ENCODE results near the gene MACO1.
A peak's percentile ranks its signal among the peaks of the same experiment; 100 is the strongest.
"Not testable (repeated sequence)": the region's sequence is repeated elsewhere in the genome, so short reads cannot be mapped to it uniquely, and the experiment has no call there.

The MACO1 gene

DNA sequence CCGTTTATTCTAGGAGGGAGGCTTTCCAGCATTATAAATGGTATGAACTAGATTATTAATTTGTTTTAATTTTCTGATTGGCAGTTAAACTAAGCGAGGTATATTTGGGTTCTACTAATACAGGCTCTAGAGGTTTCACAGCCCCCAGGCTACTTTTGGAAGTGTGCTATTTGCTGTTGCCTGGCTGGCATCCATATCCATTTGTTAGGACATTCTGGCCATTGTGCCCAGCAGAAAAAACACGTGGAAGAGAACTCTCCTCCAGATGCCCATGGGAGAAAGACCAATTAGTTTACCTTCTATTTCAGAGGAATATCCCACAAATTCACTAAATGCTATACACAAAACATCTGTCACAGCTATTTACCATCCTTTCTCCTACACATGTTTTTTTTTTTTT, 29.3 kb downstream of the MACO1 start:
- no peak for DNase-seq

DNA sequence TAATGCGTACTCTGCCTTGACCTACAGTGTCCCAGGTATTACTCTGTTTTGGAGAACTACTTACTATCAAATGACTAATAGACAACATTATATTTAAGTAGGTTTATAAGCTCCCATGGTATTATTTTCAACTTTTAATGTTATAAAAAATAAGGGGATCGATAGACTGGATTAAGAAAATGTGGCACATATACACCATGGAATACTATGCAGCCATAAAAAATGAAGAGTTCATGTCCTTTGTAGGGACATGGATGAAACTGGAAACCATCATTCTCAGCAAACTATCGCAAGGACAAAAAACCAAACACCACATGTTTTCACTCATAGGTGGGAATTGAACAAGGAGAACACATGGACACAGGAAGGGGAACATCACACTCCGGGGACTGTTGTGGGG, 30.1 kb downstream of the MACO1 start:
- not testable (repeated sequence) for DNase-seq

GRCh38 chr1:25461849-25462248, 31.2 kb downstream of the MACO1 start:
- peak; percentile 61 for DNase-seq

DNA sequence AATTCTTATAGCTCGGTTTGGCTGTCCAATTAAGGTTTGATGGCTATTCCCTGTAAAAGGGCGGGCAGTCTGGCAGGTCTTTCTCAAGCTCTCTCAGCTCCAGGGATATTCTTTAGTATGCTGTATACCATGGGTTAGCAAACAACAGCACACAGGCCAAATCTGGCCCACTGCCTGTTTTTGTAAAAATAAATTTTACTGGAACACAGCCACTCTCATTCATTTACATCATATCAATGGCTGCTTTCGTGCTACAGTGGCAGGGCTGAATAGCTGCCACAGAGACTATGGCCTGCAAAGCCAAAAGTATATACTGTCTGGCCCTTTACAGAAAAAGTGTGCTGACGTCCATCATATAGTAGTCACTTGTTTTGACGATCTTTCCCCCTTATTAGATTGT, 32.0 kb downstream of the MACO1 start:
- no peak for DNase-seq

DNA sequence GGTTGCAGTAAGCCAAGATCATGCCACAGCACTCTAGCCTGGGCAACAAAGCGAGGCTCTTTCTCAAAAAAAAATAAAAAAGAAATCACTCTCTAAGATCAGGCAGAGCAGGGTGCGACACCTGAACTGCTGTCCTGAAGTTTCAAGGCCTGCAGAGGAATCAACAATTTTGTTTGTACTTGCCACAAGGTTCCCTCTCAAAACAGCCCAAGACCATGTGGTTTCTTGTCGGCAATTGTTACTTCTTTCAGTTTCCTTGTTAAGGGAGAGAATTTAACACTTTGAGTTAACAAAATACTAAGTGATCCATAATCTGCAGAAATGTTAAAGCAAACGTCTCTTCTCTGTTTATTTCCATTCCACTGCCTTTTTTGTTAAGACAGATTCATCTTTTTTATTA, 36.5 kb downstream of the MACO1 start:
- no peak for DNase-seq

DNA sequence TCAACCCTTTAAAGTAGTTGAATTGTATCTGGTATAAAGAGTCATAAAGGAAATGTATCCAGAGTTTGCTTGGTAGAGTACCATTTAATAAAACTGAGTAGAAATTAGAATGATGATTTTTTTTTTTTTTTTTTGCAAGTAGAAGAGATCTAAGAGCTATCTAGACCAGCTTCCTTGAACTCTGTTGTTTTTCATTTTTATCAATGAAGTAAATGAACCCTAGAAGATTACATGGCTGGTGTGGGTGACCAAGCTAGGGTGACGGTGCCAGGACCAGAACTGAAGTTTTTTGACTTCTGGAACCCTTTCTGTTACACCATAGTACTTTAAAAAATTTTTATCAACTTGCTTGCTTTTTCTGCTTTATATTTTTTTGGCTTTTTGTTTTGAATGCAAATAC, 36.9 kb downstream of the MACO1 start:
- DNase-seq = no peak

GRCh38 chr1:25468033-25468432, 37.3 kb downstream of the MACO1 start:
- DNase-seq = no peak

- DNase-seq = no peak
Observed at GRCh38 chr1:25469177-25469576, 38.5 kb downstream of the MACO1 start.

GRCh38 chr1:25472471-25472870, 41.8 kb downstream of the MACO1 start:
- DNase-seq = no peak

DNA sequence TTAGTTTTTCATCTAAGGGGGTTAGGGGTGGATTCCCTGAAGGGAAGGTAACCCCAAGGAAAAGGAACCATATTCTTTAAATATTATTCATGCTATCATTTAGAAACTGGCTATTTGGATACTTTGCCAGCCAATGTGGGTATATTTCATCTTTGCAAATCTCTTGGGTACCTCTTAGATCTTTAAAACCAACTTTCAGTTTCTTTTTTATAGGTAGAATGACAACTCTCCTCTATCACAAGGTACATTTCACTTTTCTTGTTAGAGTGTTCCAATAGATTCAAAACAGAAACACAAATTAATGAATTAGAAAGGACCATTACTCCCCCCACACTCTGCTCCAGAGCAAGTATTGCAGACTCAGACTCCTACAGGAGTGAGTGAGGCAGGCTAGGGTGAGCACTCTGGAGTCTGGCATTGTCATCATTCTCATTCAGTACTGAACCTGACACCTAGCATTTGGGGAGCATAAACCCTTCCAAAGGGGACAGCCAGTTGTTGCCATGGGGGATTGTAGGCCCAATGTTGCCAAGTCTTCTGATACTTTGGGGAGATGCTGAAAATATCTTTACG, 43.0 kb downstream of the MACO1 start:
- no peak for DNase-seq

- no peak for DNase-seq
Observed at GRCh38 chr1:25474439-25475047, 43.8 kb downstream of the MACO1 start.

DNA sequence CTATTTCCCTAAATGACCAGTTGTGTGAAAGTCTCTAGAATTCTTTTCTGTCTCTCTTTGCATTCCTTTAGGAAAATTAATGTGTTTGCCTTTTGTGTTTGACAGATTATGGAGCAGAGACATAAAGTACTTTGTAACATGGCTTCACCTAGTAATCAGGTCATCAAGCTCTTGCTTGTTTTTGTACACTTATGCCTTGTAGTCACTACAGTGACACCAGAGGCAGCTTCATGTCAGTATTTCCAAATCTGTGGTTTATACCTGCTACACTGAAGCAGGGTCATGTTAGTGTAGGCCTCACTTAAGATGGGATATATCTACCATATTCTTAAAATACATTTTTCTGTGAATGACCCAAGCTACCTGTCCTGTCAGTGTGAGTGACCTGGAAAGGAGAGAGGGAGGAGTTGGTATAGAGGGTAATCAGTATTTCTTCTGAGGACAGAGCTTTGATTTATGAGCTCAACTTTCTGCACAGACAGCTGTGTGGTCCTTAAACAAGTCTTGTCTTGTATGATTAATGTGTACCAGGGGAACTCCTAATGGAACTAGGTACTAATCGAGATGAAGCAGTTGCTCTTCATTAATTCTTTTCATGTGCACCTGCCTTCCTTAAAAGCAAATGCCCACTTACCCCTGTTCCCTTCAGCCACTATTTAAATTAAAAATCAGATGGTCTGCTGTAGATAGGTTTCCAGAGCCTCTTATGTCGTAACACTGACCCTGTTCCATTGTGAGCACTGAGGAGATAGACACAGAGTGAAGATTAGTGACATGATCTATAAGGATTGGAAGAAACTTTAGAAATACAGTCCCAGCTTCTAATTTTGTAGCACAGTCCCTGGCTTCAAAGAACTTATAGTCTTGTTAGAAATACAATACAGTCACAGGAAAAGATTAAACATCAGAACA, 45.7 kb downstream of the MACO1 start:
- DNase-seq = no peak

DNA sequence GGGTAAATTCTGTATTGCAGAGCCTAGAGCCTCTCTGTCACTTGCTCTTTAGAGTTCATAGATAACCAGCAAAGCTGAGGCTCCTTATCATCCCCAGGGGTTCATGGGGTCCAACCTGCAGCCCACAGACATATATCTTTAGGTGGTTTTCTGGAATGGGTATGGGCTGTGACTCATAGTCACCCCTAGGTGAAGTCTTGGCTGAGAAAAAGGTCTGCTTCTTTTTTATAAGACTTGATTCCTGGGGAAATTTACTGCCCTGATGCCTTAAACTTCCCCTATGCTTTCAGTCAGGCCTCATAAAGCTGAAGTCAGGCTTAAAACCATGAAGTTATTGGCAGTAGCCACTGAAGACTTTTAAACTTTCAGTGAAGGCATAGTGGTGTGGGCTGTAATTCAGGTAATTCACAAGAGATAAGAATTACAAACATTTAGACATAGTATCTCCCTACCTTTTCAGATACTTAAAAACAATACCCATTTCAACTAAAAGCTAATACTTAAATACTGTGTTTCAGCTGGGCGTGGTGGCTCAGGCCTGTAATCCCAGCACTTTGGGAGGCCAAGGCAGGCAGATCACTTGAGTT, 46.8 kb downstream of the MACO1 start:
- no peak for DNase-seq

- no peak for DNase-seq
Observed at GRCh38 chr1:25478633-25479032, 47.9 kb downstream of the MACO1 start.

- no peak for DNase-seq
Observed at GRCh38 chr1:25481625-25482024, 50.9 kb downstream of the MACO1 start.

- no peak for DNase-seq
Observed at GRCh38 chr1:25482211-25482610, 51.5 kb downstream of the MACO1 start.

DNA sequence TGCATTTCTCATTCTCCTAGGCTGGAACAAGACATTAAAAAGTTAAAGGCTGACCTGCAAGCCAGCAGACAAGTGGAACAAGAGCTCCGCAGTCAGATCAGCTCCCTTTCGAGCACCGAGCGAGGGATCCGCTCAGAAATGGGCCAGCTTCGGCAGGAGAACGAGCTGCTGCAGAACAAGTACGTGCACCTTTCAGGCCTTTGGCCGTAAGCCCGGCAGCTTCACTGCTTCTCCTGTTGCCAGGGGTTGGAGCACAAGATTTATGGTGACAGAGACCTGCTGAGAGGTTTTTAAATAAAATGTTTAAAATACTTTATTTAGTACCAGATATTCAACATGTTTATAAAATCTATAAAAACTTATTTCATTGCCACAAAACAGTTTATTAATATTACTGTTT, 53.4 kb downstream of the MACO1 start:
- no peak for DNase-seq

DNA sequence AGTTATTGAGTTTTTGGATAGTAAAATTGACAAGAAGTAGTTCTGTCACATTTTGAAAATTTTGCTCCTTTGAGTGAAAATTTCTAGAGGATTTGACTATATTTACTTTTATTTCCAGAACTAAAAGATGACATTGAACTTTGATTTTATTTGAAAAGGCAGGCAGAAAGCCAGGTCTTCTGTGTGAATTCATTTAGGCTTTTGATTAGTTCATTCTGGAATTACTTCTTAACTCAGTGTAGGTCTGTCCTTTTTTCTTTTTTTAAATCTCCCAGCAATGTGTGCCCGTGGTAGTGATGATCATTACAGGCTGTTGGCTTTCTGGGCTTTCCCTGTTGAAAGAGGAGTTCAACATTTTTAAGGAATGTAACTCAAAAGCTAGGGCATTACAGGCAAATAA, 53.8 kb downstream of the MACO1 start:
- DNase-seq = no peak

DNA sequence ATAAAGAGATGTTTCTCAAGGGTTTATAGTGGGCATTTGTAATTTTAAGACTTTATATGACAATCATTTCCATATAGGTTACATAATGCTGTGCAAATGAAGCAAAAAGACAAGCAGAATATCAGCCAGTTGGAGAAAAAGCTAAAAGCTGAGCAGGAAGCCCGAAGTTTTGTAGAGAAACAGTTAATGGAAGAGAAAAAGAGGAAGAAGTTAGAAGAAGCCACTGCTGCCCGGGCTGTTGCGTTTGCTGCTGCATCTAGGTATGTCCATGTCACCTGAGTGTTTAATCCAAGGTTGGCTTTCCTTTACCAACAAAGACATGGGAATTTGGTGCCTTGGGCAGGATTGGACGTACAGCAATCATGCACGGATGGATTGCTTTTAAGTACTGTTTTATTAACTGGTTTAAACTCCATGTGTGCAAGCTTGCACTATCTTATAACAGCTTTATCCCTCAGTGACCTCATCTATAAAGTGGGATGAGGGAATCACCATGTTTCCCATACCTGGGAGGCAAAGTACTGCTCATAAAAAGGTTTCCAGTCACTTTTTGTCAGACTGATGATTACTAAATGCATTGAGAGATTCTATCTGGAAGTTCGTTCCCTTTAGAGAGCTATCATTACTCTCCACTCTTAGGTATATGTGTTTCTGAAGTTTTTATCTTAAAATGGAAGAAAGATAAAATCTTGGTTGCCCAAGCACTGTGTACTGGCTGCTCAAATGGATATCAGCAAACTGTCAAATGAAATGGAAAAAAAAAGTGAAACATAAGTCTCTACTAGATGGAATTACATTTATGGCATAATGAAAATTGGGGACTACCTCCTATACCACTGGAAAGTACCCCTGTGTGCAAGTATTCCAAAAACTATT, 55.1 kb downstream of the MACO1 start:
- no peak for DNase-seq

- DNase-seq = no peak
Observed at GRCh38 chr1:25486602-25487001, 55.9 kb downstream of the MACO1 start.

DNA sequence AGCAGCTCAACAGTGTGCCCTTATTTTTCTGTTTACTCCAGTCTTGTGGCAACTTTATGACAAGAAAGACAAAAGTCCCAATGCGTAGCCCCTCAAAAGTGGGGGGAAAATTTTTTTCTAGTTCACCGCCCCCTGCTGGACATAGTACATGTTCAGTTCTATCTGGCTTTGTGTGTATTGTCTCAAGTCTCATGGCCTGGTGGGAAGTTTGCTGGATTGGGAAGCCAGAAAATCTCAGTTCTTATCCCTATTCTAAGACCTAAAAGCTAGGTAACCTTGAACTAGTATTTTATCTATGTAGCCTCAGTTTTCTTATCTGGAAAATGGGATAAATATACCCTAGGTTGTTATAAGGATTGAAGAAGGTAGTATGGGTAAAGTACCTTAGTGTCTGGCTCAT, 56.9 kb downstream of the MACO1 start:
- no peak for DNase-seq

DNA sequence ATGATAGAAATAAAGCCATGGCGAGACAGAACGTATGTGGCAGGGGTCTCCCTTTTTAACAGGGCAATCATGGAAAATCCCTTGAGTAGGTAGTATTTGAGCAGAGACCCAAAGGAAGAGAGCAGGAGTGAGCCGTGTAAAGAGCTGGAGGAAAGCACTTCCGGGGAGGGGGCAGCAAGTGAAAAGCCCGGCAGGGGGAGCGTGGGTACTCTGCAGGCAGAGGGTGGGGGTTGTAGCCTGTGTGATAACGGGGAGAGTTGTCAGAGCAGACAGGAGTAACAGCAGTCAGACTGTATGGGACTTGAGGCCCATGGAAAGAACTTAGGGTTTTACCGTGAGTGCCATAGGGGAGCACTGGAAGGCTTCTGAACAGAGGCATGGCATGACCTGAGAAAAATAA, 61.6 kb downstream of the MACO1 start:
- DNase-seq = no peak

DNA sequence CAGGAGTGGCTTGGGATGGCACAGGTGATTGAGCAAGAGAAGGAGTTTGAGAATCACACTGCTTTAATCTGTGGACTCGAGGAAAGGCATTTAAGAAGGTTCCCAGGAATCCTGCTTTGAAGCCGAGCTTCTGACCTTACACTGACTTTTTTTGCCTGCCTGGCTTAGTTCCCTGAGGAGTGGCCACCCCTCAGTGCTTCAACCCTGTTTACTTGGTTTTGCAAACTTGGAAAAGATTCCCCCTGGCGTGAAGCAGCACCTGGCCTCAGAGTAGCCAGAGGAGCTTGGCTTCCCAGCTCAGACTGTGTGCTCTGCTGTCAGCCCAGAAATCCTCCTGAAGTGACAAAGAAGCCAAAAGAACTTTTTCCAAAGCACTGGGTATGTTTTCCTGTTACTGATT, 64.3 kb downstream of the MACO1 start:
- DNase-seq = no peak

Measured in GDM1 (cell line).